ENCODE results near the gene LRP8.
A peak's percentile ranks its signal among the peaks of the same experiment; 100 is the strongest.

Gene LRP8

GRCh38 chr1:53328009-53328461, at the start of gene LRP8:
TSS of gene LRP8 (minus strand) at chr1:53328070. CDS start at chr1:53327912, 158 bp downstream.
- peak; percentile 46 to 61 for DNase-seq (ENCODE audit: low read depth in 2 of 2)

DNA sequence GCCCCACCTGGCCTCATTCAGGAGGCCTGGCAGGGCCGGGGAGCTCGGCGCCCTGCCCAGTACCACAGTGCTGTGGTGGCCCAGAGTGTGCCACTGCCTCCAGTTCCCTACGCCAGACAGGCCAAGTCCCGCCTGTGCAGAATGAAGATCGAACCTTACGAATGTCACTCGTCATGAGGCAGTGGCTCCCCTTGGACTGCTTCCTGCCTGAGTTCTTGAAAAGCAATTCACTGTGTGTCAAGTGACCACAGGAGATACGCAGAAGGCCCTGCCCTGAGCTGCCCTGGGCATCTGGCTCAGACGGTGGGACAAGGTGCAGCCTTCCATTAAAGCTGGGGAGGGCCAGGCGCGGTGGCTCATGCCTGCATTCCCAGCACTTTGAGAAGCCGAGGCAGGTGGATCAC, 49.6 kb upstream of the LRP8 start:
- DNase-seq (ENCODE audit: low read depth in 2 of 2): no peak

DNA sequence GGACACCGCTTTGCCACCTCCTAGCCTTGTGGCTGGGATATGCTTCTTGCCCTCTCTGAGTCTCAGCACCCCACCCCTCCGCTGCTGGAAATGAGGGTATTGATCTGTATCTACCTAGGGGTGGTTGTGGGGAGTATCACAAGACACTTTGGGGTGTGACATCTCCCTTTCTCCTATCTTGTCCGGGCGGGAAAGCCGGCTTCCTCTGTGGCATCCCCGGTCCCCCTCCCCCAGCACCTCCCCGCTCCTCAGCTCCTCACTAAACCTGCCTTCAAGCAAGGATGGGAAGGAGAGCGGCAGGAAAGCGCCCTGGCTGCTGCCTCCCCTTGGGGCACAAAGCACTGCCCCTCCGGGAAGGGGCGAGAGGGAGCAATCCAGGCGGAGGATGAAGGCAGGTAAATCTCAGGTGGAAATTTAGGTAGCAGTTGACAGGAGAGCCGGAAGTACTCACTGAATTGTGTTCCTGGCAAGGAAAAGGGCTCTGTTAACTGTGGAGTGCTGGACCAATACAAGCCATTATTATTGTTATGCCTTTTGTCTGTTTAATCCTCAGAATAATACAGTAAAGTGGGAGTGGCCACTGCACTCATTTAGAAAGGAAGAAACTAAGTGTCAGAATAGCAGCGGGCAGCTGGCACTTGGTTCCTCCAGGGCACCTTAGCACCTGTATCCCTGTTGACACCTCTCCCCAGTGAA, 49.0 kb upstream of the LRP8 start:
- no peak for DNase-seq (ENCODE audit: low read depth in 2 of 2)

DNA sequence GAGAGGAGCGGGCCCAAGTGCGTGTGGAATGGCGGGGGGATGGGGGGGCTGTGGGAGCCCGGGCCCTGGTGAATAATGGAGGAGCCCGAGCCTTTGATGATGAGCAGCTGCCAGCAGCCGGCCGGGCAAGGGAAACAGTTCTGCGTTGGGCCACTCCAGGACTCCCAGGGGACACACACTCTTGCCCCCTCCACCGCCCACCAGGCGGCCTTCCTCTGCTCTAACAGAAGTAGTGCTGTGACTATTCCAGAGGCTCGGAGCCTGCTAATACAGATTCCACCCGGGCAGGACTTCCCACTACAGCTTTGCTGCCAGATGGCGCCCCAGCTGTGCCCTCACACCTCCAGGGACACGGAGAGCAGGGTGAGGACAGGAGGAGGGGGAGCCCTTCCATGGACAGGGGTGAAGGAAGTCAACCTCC, 48.2 kb upstream of the LRP8 start:
- no peak for DNase-seq (ENCODE audit: low read depth in 2 of 2)

- DNase-seq (ENCODE audit: low read depth in 2 of 2): no peak
These were observed 47.6 kb upstream of the LRP8 start for GRCh38 chr1:53375440-53375839.

- no peak for DNase-seq (ENCODE audit: low read depth in 2 of 2)
These were observed 45.4 kb upstream of the LRP8 start for GRCh38 chr1:53373246-53373645.

DNA sequence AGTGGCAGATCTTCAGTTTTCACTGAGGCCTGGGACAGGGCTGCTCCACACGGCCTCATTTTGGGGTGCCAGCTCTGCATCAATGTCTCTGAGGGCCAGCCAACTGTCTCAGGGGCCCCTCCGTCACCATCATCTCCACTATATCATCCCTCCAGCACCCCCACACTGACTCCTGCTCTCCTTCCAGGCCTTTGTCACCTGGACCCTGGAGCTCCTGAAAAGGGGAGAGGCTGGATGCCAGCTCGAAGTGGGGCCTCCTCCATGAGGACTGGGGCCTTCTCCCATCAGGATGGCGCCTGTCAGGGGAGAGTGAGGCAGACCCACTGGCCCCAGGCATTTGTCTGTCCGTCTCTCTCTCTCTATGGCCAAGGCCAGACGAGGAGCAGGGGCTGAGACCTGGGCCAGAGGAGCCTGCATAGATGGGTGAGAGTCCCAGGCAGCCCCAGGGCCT, 44.7 kb upstream of the LRP8 start:
- DNase-seq (ENCODE audit: low read depth in 2 of 2): no peak

DNA sequence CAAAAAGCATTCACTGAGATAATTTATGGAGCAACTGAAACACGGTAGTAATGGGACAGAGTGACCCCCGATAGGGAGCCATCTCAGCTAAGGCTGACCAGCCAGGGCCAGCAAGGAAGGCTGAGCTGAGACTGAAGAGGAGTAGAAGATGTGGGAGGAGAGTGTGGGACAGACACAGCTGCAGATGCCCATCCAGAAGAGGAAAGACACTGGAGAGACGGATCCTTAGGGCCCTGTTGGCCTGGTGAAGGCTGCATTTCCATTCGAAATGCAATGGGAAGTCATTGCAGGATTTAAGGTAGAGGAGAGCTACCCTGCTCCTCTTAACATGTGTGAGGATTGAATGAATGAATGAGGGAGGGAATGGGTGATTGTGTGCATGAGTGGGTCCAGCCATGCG, 44.0 kb upstream of the LRP8 start:
- no peak for DNase-seq (ENCODE audit: low read depth in 2 of 2)

- no peak for DNase-seq (ENCODE audit: low read depth in 2 of 2)
These were observed 43.3 kb upstream of the LRP8 start for GRCh38 chr1:53371121-53371666.

GRCh38 chr1:53370369-53370961, 42.6 kb upstream of the LRP8 start:
- no peak for DNase-seq (ENCODE audit: low read depth in 2 of 2)

GRCh38 chr1:53369761-53370160, 41.9 kb upstream of the LRP8 start:
- DNase-seq (ENCODE audit: low read depth in 2 of 2): no peak

DNA sequence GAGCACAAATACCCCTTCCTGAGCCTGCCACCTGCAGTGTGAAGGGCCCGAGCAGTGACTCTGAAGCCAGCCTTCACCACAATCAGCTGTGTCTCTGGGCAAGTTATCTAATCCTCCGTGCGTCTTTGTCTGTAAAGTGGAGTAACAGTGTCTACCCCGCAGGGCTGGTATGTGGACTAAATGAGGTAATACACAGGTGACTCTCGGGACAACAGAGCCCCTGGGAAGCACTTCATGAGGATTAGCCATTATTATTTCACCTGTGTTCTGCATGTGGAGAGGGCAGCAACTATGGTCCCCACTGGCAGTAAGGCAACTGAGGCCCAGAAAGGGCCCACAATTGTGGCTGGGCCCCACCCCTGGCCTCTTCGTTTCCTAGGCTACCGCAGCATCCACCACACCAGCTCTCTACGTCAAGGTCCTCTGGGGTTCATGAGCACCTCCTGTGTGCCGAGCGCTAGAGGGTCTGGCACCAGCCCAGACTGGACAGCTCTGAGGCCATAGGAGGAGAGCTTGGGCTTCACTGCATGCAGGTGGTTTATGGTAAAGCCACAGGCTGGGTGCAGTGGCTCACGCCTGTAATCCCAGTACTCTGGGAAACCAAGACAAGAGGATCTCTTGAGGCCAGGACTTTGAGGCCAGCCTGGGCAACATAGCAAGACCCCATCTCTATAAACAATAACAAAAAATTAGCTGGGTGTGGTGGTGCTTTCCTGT, 41.3 kb upstream of the LRP8 start:
- DNase-seq (ENCODE audit: low read depth in 2 of 2): no peak

GRCh38 chr1:53368314-53369033, 40.6 kb upstream of the LRP8 start:
- DNase-seq (ENCODE audit: low read depth in 2 of 2): no peak

DNA sequence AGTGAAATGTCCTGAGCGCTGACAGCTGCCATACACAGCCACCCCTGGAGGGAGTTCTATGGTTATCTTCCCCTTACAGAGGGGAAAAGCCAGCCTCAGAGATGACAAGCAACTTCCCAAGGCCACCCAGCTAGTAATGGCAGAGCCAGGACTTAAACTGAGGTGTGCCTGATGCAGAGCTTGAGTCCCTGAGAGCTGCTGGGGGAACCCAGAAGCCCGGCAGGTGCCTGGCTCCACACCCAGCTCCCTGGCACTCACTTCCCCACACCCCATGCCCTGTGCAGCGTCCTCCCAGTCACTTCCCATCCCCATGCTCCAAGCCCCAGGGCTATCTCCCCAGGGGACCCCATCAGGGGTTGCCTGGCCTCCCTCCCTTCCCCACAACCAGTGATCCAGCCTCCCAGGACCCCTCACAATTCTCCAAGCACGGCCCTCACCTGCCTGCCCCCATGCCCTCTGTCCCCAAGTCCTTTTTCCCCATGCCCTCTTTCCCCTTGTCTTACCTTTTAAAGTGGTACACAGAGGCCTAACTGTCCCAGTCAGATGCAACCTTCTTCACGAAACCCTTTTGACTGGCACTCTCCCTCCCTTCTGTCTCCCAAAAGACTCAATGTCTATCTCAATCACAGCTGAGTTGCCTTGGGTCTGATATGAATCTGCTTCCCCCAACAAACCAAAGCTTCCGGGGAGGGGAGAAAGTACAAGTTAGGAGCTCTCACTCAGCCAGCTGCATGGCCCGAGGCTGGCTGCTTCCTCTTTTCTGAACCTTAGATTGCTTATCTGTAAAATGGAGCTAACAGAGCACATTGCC, 39.8 kb upstream of the LRP8 start:
- peak in 1 of 2 donors; percentile 11 for DNase-seq (ENCODE audit: low read depth in 2 of 2)

- no peak for DNase-seq (ENCODE audit: low read depth in 2 of 2)
These were observed 39.1 kb upstream of the LRP8 start for GRCh38 chr1:53366901-53367502.

DNA sequence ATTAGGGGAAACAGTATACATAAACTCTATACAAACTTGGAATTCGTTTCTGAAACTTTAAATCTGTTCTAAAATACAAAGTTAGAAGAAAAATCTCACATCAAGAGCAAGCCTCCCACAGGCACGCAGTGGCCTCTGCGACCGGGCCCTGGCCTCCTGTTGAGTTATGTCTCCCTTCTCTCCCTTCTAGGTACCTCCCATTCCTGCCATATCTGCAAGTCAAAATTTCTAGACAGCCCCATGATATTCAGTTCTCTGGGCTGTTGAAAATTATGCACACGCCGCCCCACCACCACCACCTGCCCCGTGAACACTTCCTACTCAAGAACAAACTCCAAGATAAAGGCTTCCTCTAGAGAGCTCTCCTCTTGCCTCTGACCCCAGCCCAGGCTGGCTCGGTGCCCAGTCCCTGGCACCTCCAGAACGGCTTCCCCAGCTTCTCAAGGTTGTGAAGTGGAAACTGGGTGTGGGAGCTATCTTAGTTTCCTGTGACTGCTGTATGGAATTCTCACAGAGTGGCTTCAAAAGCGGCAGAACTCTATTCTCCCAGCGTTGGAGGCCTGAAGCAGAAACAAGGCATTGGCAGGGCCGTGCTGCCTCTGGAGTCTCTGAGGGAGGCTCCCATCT, 37.7 kb upstream of the LRP8 start:
- DNase-seq (ENCODE audit: low read depth in 2 of 2): no peak

DNA sequence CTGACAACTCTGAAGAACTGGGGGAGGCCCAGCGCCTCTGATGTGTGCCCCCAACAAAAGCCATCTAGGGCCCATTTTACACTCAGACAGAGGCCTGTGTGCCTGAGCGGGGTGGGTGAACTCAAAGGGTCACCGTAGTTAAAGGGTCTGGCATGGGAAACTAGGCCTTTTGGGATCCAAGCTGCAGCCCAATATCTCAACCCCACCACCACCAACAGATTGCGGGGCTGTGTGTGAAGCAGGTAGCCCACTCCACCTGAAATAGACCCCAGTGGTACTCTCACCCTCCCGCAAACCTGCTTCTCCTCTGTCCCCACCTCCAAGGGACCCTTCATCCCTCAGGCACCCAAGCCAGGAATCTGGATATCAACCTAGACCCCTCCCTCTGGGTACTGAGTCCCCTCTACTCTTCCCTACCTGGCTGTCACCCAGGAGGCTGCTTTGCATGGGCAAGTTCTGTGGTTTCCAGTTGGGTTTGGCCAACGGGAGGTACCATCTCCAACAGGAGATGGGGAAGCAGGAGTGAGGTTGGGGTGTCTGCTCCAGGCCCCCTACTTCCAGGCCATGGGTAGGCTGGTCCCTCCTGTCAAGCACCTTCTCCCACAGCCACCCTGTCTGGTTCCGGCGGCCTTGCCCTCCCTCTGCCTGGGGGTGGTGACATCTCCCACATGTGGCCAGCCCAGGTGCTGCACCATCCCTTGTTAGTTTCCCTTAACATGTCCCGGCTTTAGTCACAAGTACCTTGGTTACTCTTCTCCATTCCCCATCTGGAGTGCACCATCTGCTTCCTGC, 35.2 kb upstream of the LRP8 start:
- no peak for DNase-seq (ENCODE audit: low read depth in 2 of 2)

- no peak for DNase-seq (ENCODE audit: low read depth in 2 of 2)
These were observed 34.4 kb upstream of the LRP8 start for GRCh38 chr1:53362270-53362669.

DNA sequence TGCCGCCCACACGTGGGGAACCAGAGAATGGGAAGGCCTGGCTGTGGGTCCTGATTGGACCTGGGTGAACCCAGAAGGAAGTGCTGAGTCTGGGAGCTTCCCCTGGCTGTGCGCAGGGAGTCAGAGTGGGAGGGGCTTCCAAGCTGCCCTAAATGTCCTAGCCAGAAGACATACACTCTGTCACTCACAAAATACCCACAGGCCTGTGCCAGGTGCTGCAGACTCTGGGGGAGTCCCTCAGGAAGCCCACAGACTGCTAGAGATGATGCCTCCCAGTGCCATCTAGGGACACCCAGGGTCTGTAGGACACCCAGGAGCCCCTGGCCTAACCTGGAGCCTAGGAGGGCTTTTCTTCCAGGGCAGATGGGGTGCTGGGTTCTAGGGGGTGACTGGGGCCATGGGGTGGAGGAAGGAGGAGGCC, 33.7 kb upstream of the LRP8 start:
- no peak for DNase-seq (ENCODE audit: low read depth in 2 of 2)

All from stimulated activated CD8-positive, alpha-beta memory T cell treated with anti-CD3 and anti-CD28 coated beads, Interleukin-2, amount 100 ng/mL, for 1 hour (primary cell).